ENCODE measurements around the gene CAMSAP2.

- no peak for TF ChIP-seq CTCF (conservative IDR thresholded peaks at IDR 0.05)
- TF ChIP-seq ZFX (IDR thresholded peaks at IDR 0.05) = no peak
These were observed 15.0 kb downstream of the CAMSAP2 start for GRCh38 chr1:200753650-200754198.
